HG02840 (cell line): ENCODE results near the gene TRPT1.

Source experiments
- ATAC-seq: cut with Tn5 transposase; IDR thresholded peaks from one replicate; pipeline ENCODE4 v1.9.1; 2021; ENCODE audit warnings: mild to moderate bottlenecking, moderate library complexity, moderate number of reproducible peaks; ENCODE audit not compliant: unreplicated experiment, low FRiP score

The TRPT1 gene

DNA sequence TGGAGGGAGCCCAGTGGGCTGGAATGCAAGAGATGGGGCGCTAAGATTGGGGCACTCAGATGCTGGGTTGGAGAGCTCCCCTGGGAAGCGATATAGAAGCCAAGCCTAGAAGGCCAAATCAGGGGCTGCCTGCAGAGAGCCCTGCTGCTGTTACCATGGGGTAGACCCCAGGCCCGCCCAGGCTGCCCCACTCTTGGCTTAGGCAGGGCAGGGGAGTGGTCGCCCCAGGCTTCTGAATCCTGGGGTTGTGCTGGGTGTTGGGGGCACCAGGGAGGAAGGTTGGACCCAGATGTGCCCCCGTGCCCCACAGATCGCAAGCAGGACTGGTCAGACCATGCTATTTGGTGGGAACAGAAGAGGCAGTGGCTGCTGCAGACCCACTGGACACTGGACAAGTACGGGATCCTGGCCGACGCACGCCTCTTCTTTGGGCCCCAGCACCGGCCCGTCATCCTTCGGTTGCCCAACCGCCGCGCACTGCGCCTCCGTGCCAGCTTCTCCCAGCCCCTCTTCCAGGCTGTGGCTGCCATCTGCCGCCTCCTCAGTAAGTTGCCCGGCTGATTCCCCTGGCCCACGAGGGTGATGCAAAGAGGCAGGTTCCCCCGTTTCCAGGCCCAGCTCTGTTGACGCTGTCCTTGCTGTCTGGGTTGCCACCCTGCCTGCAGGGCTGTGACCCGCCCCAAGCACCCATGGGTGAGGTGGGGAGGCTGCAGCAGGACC lies 15.5 kb downstream of the TRPT1 start:
- no peak for ATAC-seq

DNA sequence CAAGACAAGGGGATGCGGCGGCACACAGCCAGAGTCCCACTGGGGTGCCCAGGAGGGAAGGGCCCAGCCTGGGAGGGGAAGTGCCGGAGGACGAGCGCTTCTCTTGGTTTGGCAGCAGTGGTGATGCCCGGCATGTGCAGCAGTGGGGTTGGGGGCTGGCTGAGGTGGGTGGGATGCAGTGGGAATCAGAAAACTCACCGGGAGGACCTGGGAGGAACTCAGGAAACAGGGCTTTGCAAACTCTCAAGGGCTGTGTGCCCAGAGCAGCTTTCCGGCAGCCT lies 16.5 kb downstream of the TRPT1 start:
- ATAC-seq: no peak

DNA sequence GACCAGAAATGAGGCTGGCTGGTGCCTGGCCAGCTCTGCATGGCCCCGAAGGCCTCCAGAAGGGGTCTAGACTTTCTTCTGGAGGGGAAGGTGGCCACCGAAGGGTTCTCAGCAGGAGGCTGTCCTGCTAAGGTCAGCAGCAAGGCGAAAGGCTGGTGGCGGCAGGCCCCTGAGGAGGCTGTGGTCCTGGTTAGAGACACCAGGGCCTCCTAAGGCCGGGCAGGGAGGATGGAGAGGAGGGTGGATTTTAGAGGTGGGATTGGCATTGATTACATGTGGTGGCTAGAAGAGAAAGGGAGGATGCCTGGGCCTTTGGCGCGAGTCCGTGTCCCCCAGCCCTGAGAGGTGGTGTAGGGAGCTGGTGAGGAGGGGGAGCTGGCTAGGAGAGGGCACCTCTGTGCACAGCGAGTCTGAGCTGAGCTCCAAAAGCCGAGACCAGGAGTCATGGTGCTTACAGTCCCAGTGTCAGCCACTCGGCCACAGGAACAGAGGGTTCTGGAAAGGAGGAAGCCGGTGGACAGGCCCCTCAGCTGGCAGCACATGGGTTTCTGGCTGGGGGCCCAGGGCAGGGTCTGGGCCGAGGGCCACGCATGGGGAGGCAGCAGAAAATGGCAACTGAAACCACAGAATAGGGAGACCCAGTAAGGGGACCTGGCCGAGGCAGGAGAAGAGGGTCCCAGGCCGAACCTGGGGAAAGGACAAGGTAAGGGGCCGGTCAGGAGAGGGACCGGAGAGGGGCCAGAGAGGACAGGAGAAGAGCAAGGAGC lies 17.0 kb downstream of the TRPT1 start:
- ATAC-seq: no peak

DNA sequence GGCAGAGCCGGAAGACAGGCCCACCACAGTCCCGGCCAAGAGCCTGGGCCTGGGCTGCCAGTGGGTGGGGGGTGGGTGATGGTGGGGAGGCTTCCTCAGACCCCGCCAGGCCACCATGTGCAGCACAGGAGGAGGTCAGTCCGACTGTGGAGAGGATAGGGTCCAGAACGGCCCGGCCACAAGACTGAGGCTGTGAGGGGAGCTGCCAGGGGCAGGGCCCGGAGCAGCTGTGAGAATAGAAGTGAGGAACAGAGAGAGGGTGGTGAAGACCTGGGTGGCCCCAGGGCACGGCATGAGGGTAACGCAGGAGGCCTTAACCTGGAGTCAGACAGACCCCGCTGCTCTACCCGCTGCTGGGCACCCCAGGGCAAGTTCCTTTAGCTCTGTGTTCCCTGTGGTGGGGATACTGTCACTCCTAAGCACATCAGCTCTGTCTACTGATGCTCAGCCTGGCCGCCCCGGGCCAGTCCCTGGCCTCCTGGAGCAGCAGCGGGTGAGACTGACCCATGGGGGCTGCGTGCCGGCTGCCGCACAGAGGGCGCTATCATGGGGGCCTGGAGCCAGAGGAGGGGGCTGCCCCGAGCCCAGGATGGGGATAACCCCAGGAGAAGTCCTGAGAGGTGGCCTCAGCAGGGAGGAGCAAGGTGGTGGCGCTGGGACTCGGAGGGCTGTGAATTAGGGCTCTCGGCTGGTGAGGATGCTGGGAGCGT lies 17.7 kb downstream of the TRPT1 start:
- no peak for ATAC-seq

DNA sequence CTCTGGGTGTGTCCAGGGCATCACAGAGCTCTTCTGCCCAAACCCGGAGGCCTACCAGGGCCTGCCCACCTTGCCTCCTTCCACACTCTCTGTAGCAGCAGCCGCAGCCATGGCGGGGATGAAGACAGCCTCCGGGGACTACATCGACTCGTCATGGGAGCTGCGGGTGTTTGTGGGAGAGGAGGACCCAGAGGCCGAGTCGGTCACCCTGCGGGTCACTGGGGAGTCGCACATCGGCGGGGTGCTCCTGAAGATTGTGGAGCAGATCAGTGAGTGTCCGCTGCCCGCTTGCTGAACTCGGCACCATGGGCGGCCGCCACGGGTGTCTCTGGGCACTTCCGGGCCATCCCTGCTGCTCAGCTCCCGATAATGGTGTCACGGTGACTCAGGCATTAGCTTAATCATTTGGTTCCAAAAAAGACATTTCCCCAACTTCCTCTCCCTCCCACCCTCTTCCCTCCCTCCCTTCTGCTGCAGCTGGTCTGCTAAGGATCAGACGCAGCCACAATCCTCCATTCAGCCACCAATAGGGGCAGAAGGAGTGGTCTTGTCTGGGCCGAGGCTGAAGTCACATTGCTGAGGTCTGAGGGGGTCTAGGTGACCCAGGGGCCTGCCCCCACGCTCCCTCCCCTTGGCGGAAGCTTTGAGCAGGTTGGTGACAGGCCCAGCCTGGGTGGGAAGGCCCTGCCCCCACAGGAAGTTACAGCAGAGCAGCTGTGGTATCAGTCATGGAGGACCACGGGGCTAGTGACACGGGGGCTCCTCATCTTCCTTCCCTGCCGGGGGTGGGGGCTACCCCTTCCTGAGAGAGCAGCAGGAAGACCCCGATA lies 18.5 kb downstream of the TRPT1 start:
- peak; percentile 49 for ATAC-seq

DNA sequence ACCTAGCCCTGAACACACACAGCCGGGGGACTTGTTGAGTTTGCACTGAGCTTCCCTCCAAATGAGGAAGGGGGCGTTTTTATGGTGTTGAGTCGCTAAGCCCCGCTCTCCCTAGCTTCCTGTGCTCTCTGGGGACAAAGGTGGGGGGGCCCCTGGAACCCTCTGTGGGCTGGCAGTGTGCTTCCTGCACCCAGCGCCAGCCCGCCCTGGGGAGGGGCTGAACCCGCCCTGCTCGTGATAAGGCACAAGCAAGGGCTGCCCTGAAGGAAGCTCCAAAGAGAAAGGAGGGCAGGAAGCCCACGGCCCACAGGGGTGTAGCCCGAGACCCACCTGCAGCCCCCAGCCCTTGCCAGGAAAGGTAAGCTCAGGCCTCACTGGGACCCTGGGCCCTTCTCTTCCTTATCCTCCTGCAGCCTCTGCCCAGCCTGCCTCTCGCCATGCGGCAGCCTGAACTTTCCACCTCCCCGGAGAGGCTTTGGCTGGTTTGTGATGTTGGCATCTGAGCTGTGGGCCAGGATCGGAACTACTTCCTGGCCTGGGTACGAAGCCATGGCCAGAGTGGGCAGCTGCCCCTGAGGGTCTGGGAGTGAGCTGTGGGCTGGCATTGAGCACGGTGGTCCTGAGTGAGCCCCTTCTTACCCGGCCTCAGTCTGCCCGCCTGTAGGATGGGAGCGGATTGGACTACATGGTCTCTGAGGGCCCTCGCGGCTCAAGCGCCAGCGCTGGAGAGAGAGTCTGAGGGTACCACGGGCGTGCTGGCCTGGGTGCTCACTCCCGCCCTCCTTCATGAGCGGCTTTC lies 19.3 kb downstream of the TRPT1 start, which contains the start of gene FERMT3:
Gene FERMT3, plus strand, starts transcription at position 265 of the 799 bp plus-strand sequence. CDS start 644 bp downstream, outside the sequence.
- ATAC-seq: no peak

DNA sequence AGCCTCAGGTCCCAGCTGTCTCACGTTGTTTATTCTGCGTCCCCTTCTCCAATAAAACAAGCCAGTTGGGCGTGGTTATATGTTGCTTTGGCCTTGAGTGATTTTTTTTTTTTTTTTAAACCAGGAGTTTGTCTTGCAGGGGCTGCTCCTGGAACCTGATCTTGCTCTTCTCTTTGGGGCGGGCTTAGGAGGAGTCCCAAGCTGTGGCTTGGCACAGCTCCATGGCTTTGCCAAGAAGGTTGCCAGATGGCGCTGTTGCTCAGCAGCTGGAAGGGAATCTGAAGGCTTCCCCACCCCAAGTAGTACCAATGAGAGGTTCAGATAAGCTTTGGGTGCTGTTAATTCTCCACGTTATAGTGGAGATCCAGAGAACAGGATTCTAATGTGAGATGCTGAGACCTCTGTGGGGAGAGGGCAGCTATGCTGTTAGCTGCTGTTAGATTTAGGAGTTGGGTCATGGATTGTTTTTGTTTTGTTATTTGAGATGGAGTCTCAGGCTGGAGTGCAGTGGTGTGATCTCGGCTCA lies 21.5 kb downstream of the TRPT1 start:
- no peak for ATAC-seq

DNA sequence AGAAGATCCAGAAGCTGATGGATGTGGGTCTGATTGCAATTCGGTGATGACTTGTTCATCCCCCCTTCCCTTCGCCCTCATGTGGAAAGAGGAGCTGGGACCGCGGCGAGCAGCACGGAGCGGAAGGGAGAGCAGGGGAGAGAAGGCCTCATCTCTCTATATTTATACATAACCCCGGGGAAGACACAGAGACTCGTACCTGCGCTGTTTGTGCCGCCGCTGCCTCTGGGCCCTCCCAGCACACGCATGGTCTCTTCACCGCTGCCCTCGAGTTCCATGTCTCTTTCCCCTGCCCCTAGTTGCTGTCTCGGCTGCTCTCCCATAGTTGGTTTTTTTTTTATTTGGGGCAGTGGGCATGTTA lies 21.9 kb downstream of the TRPT1 start:
- no peak for ATAC-seq

DNA sequence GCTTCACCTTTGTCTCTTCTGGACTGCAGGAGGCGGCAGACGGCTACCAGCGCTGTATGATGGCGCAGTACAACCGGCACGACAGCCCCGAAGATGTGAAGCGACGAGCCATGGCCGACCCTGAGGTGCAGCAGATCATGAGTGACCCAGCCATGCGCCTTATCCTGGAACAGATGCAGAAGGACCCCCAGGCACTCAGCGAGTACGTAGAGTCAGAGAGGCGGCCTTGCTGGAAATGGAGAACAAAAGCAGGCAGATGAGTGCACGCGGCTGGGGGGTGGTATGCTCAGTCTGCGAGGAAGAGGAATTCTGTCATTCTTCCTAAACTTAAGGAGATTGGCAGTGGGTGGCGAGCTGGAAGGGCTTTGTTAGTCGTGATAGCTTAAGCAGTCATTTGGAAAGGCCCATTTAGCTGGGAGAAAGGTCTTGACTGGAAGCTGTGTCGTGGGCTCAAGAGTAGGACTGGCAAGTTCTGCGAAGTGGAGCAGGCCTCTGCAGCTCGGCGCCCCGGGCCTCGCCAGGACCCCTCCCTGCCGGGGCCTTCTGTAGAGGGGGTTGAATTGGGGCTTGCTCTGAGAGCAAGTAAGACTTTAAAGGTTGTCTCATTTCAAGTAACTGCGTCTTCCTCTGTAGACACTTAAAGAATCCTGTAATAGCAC lies 22.4 kb downstream of the TRPT1 start:
- ATAC-seq: no peak

DNA sequence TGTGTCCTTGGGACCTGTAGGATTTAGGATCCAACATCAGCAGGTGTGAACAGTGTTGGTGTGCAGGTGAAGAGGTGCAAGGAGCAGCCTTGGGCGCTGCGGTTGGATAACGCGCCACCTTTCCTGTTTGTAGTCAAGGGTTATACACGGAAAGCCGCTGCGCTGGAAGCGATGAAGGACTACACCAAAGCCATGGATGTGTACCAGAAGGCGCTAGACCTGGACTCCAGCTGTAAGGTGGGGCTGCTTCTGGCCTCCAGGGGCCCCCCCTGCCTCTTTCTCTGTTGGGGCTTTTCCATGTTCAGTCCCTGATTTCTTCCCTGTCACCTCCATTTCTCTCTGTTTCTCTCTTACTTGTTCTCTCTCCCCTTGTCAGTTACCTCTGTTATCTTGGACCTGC lies 23.0 kb downstream of the TRPT1 start:
- no peak for ATAC-seq

DNA sequence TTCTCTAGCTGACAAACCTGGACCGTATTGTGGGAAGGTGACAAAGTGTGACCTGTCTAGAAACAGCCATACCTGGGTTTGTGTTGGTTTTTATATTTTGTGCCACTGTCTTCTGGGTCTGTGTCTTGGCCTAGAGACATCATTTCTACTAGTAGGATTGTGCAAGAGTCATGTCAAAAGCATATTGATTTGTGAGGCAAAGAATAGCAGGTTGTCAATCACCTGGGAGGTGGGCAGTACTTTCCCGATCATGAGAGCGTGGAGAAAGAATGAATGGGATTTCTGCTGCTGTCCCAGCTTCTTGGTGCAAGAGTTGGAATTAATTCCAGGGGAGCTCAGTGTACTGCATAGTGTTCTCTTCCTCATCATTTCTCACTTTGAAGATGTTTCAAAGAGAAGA lies 24.4 kb downstream of the TRPT1 start:
- ATAC-seq: no peak

DNA sequence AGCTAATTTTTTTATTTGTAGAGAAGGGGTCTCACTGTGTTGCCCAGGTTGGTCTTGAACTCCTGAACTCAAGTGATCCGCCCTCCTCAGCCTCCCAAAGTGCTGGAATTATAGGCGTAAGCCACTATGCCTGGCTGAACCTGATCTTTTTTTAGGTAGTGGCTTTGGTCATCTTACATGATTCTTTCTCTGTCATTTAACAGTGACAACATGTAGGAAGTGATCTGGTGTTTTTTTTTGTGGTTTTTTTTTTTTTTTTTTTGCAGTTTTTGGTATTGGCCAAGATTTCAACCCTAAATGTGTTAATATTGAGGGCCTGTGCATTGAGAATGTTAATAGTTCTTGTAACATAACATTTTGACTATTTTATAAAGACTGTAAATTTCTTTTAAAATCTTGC lies 27.5 kb downstream of the TRPT1 start:
- no peak for ATAC-seq

DNA sequence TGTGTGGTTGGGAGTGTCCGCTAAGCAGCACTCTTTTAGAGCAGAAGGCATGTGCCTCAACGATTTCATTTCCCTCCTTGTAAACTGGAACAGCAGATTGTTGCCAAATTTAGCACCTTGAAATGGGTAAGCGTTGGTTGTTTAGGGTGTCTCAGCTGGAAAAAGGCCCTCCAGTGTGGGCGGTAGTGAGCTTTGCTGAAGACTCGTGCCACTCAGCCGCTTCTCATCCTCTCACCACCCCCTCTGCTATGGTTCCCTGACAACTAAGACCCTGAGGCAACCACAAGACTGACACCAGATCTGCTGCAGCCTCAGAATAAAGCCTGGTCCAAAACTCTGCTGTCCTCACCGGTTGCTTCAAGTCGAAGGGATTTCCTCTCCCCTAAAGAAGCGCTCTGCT lies 29.4 kb downstream of the TRPT1 start:
- no peak for ATAC-seq

DNA sequence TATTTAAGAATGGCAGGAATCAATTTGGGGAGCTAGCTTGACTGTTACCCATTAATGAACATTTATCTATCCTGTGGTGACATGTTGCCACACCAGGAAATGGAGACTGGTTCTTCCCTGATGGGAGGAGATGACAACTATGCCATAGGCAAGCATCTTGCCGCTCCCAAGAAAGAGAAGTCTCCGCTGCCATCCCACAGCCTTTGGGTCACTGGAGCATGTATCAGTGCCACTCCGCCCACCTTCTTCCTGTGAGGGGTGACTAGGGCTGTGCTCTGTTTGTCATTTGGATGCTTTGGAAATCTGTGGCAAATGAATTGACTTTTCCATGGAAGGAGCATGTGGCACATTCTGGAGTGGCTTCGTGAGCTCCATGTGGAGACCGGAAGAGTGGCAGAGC lies 33.6 kb downstream of the TRPT1 start:
- no peak for ATAC-seq

DNA sequence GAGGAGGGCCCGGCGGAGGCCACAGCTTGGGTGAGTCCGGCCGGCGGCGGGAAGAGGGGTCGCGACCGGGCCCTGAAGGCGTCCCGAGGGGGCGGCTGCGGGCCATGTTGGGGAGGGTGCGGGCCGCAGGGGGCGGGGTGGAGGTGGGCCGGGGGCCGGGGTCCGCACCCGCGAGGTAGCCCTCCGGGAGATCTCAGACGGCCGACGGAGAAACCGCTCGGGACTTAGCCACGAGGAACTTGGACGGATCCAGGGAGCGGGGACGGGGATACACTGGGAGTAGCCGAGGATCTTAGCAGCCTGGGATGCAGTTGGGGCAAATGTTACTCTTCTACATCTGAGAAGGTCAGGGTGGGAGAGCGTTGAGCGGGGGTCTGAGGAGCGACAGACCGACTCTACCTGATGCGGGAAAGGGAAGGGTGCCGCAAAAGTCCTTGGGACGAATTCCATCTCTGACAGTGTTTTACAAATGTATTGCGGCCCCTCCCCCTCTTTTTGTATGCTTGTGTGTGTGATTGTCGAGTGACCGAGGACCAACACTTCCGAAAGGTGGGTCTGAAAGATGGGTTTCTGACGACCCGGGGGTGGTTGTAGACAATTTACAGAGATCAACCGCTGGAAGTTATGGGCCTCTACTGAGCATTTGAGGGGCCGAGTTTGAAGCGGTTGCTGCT lies 39.4 kb downstream of the TRPT1 start:
- peak; percentile 6 for ATAC-seq

DNA sequence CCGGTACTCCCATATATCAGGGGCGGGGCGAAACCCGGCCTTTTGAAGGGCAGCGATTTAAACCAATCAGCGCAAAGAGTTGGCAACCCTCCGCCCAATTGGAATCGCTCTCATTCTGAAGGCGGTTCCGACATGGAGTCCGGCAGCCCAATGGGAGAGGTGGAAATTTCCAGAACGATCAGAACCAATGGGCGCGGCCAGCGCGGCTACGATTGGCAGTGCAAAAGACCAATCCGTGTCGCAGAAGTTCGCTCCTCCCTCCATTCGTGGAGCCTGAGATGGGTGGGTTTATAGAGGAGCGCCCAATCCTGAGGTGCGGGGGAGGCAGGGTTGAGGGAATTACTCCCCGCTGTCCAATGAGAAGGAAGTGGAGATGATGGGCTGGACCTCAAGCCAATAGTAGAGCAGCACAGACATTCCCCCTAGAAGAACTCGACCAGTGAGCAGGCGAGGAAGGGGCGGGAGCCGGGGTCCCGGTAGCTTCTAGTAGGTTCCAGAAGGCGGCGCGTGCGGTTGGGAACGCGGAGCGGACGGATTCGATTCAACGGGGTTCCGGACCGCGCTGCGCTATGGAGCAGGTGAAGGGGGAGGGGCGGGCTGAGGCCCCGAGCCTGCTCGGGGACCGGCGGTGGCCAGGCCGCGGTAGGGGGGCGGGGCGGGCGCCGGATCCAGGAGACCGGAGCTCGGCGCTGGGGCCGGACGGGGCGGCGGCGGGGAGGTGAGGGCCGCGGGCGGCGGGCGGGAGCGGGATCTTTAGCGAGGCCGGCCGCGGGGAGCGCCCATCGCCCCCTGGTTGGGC lies 40.1 kb downstream of the TRPT1 start, which contains the start of gene STIP1:
Gene STIP1, plus strand, starts transcription at position 479 of the 799 bp plus-strand sequence. Its CDS starts 91 bp downstream, at position 570.
- ATAC-seq: peak; percentile 84

DNA sequence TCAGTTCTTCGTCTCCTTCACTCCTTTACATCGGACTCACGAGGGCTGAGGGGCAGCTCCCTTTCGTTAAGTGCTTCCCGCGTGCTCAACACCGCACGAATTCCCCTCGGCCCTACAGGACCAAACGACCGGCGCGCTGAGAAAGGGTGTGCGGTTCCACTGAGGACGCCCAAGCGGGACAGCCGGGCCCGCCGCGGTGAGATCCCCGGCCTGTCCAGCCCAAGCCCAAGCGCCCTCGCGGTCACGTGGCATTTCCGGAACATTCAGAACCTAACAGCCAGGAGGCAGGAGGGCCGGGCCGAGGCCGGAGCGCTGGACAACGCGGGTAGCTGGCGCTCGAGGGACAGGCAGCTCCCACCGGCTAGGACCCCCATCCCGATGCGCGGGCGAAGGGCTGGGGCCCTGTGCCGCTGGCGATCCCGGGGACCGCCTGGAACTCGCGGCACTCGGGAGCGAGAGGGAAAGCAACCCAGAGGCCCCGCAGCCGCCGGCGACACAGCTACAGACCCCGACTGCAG lies 40.8 kb downstream of the TRPT1 start:
- ATAC-seq: peak; percentile 17

DNA sequence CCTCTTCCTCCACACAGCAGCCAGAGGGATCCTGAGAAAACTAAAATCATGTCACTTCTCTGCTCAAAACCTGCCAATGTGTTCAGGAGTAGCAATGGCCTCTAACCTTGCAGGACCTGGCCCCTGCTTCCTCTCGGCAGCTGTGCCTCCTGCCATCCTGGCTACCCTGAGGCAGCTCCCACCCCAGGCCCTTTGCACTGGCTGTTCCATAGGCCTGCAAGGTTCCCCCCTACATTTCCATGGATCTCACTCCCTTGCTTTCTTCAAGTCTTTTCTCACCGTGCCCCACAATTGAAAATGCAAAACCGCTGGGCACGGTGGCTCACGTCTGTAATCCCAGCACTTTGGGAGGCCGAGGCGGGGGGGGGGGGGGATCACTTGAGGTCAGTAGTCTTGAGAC lies 42.1 kb downstream of the TRPT1 start:
- ATAC-seq: no peak
